K562 (cell line): ENCODE data around the gene PTPRU. TPM values are rescaled to one million over a fixed set of nuclear protein-coding genes. Genes with fewer than 3 reads are reported as not detected.

Experiments used
- CHD1 ChIP-seq: fragments of 200-600 bp; sonication (generic); IDR thresholded peaks from one replicate; pipeline ENCODE4 v1.6.1; 2012; ENCODE audit warnings: mild to moderate bottlenecking, moderate library complexity, low read length, inconsistent platforms
- DMBX1 ChIP-seq: fragments of 250-450 bp; sonication (Bioruptor Pico); IDR thresholded peaks from 2 replicates; pipeline ENCODE4 v1.8.0; 2022; ENCODE audit warnings: inconsistent platforms, mild to moderate bottlenecking, moderate library complexity, borderline replicate concordance
- E4F1 ChIP-seq: fragments of 250-450 bp; sonication (Bioruptor Pico); IDR thresholded peaks from 2 replicates; pipeline ENCODE4 v1.5.0; 2021; ENCODE audit warnings: mild to moderate bottlenecking, borderline replicate concordance
- ERF ChIP-seq: fragments of 450-650 bp; formaldehyde crosslinking; IDR thresholded peaks from 2 replicates; pipeline ENCODE4 v1.4.0; 2020; ENCODE audit warnings: mild to moderate bottlenecking, mixed read lengths
- ETS2 ChIP-seq: IDR thresholded peaks from 2 replicates; pipeline ENCODE4 v1.6.1; 2016; ENCODE audit warnings: borderline replicate concordance, missing genetic modification characterization, mild to moderate bottlenecking, moderate library complexity, missing compliant biosample characterization; ENCODE audit not compliant: poor library complexity, severe bottlenecking
- IRF9 ChIP-seq: fragments of 450-650 bp; IDR thresholded peaks from 2 replicates; pipeline ENCODE4 v1.6.1; 2016; ENCODE audit warnings: missing biosample characterization, missing genetic modification characterization
- KLF13 ChIP-seq: fragments of 450-650 bp; IDR thresholded peaks from 2 replicates; pipeline ENCODE4 v1.6.1; 2016; ENCODE audit warnings: missing genetic modification characterization, low read depth, mild to moderate bottlenecking, missing compliant biosample characterization, moderate library complexity, borderline replicate concordance
- L3MBTL2 ChIP-seq: fragments of 450-650 bp; IDR thresholded peaks from 2 replicates; pipeline ENCODE4 v1.6.1; 2016; ENCODE audit warnings: mild to moderate bottlenecking, moderate library complexity
- MBD1 ChIP-seq: fragments of 250-450 bp; sonication (Bioruptor Pico); IDR thresholded peaks from 2 replicates; pipeline ENCODE4 v1.8.0; 2022; ENCODE audit warnings: inconsistent platforms
- MBD2 ChIP-seq: sonication (generic); IDR thresholded peaks from 2 replicates; pipeline ENCODE4 v1.6.1; 2016; ENCODE audit warnings: low read depth, borderline replicate concordance
- NUFIP1 ChIP-seq: fragments of 450-650 bp; IDR thresholded peaks from 2 replicates; pipeline ENCODE4 v1.6.1; 2018; ENCODE audit not compliant: partially characterized antibody
- POLR2AphosphoS5 ChIP-seq: IDR thresholded peaks from 2 replicates; pipeline ENCODE4 v1.6.1; 2011; ENCODE audit warnings: mild to moderate bottlenecking, low read depth, low read length, moderate library complexity; ENCODE audit not compliant: control insufficient read depth, insufficient read depth
- PRPF4 ChIP-seq: fragments of 200-400 bp; formaldehyde crosslinking; IDR thresholded peaks from one replicate; pipeline ENCODE4 v1.6.1; 2017; ENCODE audit warnings: low read length, low read depth, mild to moderate bottlenecking; ENCODE audit not compliant: insufficient read depth, poor library complexity, severe bottlenecking
- PTTG1 ChIP-seq: fragments of 450-650 bp; IDR thresholded peaks from 2 replicates; pipeline ENCODE4 v1.6.1; 2016; ENCODE audit warnings: low read depth, mild to moderate bottlenecking, missing genetic modification characterization, missing compliant biosample characterization
- SMC3 ChIP-seq: conservative IDR thresholded peaks from 2 replicates; pipeline ENCODE4 v1.6.1; 2011; ENCODE audit warnings: low read depth, low read length, improper control_type of control experiment; ENCODE audit not compliant: insufficient read depth
- SRSF9 ChIP-seq: fragments of 200-400 bp; formaldehyde crosslinking; IDR thresholded peaks from 2 replicates; pipeline ENCODE4 v1.6.1; 2017; ENCODE audit warnings: low read depth, low read length, borderline replicate concordance
- ZBTB12 ChIP-seq: fragments of 250-450 bp; sonication (Bioruptor Pico); IDR thresholded peaks from 2 replicates; pipeline ENCODE4 v1.4.0; 2020
- ZNF197 ChIP-seq: fragments of 200-800 bp; sonication (Bioruptor generic); IDR thresholded peaks from 2 replicates; pipeline ENCODE4 v1.6.1; 2016; ENCODE audit warnings: low read depth, missing genetic modification characterization, missing compliant biosample characterization
- ZNF282 ChIP-seq: sonication (generic); formaldehyde crosslinking; IDR thresholded peaks from 2 replicates; pipeline ENCODE4 v1.8.1; 2023; ENCODE audit warnings: missing genetic modification reagents
- ZNF589 ChIP-seq: fragments of 200-800 bp; sonication (Bioruptor generic); IDR thresholded peaks from 2 replicates; pipeline ENCODE4 v1.6.1; 2016; ENCODE audit warnings: low read depth, missing genetic modification characterization, missing compliant biosample characterization
- ZNF778 ChIP-seq: fragments of 450-650 bp; formaldehyde crosslinking; IDR thresholded peaks from 2 replicates; pipeline ENCODE4 v1.4.0; 2020; ENCODE audit warnings: mild to moderate bottlenecking, moderate library complexity
- polyA plus RNA-seq, 8 experiments: library from polyadenylated mRNA; depleted of rRNA in 4 of 8; stranded (reverse) in 5 of 8; unstranded in 3 of 8; fragments of >200 nt; fragmentation: Nextera tagmentation in 2 of 8; fragmentation: Illumina TruSeq in 1 of 8; extraction: Ambion mirVana in 2 of 8; extraction: Trizol in 1 of 8; gene quantifications; 2 replicates each; pipeline versions ENCODE4 v1.2.1 to v1.2.3, GENCODE V29; 2011 to 2014; ENCODE audit warnings: inconsistent platforms in 1 of 8, missing spikeins in 1 of 8
- total RNA-seq, 7 experiments: library from RNA; depleted of rRNA in 6 of 7; stranded (reverse); fragments of >200 nt in 6 of 7; fragmentation: Illumina TruSeq in 2 of 7; extraction: Trizol in 2 of 7; gene quantifications; 2 replicates each; pipeline versions ENCODE4 v1.2.1 to v1.2.3, GENCODE V29; 2011 to 2021; ENCODE audit warnings: low replicate concordance in 1 of 7

PTPRU gene
- total and polyA plus RNA-seq, 9 of the 15 experiments (the other 6 are each of a cell fraction or from before 2014, with no cell fraction given), result 0.01 to 2.9 (median 1.0) TPM

- TF ChIP-seq ZNF282 (no peak), CHD1 (no peak), NUFIP1 (no peak), E4F1 (no peak), PRPF4 (no peak), DMBX1 (CRISPR knock-in tag) (peak; percentile 76; the same call in 1 of the 2 replicates), IRF9 (no peak), SMC3 (peak; percentile 97), L3MBTL2 (peak; percentile 73; the same call in 1 of the 2 replicates), ERF (no peak), ZNF589 (CRISPR knock-in tag) (no peak), PTTG1 (tag) (no peak), ETS2 (no peak), ZNF197 (CRISPR knock-in tag) (0 out of 2 replicates have a peak, but pooled peaks have one; percentile 37), ZNF778 (CRISPR knock-in tag) (no peak), MBD2 (no peak), POLR2AphosphoS5 (peak; percentile 79), SRSF9 (no peak), KLF13 (tag) (0 out of 2 replicates have a peak, but pooled peaks have one; percentile 24), MBD1 (CRISPR knock-in tag) (no peak), ZBTB12 (CRISPR knock-in tag) (no peak)
Measured at GRCh38 chr1:29202584-29203340, 33.6 kb upstream of the PTPRU start (continued).
